GM19238 (cell line): Measurements from ENCODE around the gene ASF1B.
"Not testable (repeated sequence)": the region's sequence is repeated elsewhere in the genome, so short reads cannot be mapped to it uniquely, and the experiment has no call there.

Source experiments
- DNase-seq: peaks from one replicate; pipeline ENCODE4 v3.0.0; 2011; ENCODE audit warnings: low spot score; ENCODE audit not compliant: insufficient read length

The ASF1B gene

GRCh38 chr19:14136509-14137281 is at the start of gene ASF1B:
ASF1B (minus strand) TSS chr19:14136589; CDS start chr19:14136456, 133 bp downstream.
- peak; percentile 97 for DNase-seq

- not testable (repeated sequence) for DNase-seq
These were observed 49.3 kb upstream of the ASF1B start for GRCh38 chr19:14185691-14186090.

GRCh38 chr19:14185158-14185557 is 48.8 kb upstream of the ASF1B start:
- no peak for DNase-seq

DNA sequence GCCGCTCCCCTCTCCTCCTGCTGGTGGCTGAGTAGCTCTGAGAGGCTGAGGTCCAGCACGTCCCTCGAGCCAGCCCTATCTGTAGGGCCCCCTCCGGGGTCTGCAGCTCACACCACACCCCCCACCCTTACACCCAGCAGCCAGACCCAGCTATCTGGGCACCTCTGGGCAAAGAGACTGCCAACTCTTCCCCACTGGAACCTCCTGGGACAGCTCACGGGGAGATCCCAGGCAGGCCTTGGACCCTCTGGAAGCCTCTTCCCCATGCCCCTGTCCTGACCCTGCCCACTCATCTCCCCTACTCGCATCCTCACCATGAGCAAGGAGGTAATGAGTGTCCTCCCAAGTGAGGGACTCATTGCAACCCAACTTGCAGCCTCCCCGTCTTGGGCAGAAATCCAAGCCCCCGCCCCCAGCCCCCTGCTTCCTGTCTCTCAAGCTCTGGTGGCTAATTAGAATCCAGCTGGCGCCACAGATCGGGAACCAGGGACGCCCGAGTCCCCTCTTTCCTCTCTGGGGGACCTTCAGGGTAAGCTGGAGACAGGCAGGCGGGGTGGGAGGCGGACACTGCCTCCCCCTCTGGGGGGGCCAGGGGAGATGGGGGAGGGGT is 47.5 kb upstream of the ASF1B start:
- no peak for DNase-seq

DNA sequence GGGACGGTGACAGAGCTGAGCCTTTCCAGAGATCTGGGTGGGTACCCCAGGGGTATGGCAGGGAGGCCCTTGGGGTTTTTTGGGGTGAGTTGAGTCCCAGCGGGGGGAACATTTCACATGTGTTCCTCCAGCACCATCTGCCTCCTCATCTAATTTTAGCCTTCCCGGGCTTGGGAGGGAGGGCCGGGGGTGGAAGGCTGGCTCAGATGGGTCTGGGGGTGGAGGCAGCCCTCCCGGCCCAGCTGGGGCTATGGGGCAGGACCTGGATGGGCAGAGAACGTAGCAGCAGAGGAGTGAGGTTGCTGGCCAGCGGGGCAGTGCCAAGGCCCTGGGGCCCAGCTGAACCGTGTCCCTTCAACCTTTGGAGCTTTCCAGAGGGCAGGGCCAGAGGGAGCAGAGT is 46.1 kb upstream of the ASF1B start:
- no peak for DNase-seq

- no peak for DNase-seq
These were observed 45.5 kb upstream of the ASF1B start for GRCh38 chr19:14181906-14182305.

DNA sequence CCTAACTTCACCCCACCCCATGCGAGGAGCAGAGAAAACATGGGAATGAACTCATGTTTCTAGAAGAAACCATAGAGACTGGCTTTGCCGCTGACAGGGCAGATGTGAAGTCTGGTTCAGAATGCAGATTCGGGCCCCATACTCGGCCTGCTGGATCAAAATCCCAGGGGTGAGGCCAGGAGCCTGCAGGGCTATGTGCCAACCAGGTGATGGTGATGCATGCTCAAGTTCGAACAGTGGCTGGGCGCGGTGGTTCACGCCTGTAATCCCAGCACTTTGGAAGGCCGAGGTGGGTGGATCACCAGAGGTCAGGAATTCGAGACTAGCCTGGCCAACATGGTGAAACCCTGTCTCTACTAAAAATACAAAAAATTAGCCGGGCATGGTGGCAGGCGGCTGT is 44.8 kb upstream of the ASF1B start:
- not testable (repeated sequence) for DNase-seq

DNA sequence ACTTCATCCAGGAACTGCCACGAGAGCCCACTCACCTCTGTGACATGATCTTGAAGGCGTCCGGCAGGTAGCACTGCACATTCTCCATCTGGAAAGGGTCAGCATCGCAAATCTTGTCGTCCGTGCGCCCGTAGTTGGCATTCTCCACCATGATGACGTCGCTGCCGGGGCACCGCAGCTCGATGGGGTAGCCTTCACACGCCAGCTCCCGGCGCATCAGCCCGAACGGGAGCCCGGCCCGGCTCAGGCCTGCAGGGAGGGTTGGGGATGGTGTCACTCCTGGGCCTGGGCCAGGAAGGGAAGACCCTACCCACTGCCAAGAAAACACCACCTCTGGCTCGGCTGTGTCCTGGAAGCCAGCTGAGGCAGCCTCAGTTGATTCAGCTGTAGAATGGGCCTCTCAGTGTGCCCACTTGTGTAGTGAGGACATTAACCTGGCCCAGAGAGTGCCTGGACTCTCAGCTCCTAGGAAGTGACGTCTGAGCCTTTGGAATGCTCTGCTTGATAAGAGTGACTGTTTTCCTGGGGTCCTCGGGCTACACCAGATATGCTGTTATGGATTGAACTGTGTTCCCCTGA is 41.2 kb upstream of the ASF1B start:
- no peak for DNase-seq

DNA sequence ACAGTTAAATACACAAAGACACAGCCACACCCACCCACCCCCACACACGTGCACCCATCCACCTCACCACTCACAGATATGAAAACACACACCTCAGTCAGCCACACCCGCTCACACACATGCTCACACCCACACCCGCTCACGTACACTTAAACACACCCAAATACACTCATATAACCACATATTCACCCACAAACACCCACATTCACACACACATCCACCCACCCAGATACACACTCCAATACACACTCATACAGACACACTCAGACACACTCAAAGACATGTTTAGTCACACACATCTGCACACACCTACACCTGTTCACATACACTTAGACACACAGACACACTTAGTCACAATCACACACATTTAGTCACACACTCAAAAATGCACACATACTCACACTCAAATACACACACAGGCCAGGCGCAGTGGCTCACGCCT is 39.0 kb upstream of the ASF1B start:
- no peak for DNase-seq

DNA sequence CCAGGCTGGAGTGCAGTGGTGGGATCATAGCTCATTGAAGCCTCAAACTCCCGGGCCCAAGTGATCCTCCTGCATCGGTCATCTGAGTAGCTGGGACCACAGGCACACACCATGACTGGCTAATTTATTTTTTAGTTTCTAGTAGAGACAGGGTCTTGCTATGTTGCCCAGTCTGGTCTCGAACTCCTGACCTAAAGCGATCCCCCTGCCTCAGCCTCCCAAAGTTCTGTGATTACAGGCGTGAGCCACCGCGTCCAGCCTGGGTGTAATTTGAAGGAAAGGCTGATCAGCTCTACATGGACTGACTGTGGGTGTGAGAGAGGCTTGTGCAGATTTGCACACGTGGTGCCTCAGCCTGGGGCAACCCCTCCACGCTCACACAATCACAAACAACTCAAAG is 38.5 kb upstream of the ASF1B start:
- DNase-seq = no peak

GRCh38 chr19:14168993-14169392 is 32.6 kb upstream of the ASF1B start:
- no peak for DNase-seq

DNA sequence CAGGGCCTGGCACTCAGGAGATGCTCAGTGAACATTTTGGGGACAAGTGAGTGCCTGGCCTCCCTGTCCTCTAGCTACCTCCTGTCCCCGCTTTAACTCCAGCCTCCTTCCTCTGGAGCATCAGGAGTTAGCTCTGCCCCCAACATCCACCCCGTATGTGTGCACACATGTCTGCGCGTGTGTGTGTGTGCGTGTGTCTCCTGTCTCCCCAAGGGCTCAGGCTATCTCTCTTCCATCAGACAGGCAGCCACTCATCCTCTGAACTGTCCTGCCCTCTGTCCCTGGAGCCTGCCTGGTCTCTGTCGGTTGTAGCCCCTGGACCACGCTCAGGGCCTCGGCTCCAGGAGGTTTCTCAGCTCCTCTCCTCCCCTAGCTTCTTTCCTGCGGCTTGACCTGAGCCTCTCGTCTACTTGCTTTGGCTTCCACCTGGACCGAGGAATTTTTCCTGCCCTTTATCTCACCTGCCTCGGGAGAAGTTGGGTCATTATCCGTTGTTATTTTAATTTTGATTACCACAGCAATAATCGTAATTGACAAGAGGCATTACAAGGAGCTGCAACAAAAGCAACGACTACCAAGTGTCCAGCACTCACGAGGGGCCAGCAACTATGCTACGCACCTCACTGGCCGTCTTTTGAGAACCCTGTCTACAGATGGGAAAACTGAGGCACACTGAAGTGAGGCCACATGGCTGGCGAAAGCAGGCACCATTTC is 32.0 kb upstream of the ASF1B start:
- DNase-seq = no peak

GRCh38 chr19:14167576-14168138 is 31.3 kb upstream of the ASF1B start:
- no peak for DNase-seq

GRCh38 chr19:14166999-14167575 is 30.7 kb upstream of the ASF1B start:
- no peak for DNase-seq

- no peak for DNase-seq
These were observed 29.8 kb upstream of the ASF1B start for GRCh38 chr19:14165990-14166830.

DNA sequence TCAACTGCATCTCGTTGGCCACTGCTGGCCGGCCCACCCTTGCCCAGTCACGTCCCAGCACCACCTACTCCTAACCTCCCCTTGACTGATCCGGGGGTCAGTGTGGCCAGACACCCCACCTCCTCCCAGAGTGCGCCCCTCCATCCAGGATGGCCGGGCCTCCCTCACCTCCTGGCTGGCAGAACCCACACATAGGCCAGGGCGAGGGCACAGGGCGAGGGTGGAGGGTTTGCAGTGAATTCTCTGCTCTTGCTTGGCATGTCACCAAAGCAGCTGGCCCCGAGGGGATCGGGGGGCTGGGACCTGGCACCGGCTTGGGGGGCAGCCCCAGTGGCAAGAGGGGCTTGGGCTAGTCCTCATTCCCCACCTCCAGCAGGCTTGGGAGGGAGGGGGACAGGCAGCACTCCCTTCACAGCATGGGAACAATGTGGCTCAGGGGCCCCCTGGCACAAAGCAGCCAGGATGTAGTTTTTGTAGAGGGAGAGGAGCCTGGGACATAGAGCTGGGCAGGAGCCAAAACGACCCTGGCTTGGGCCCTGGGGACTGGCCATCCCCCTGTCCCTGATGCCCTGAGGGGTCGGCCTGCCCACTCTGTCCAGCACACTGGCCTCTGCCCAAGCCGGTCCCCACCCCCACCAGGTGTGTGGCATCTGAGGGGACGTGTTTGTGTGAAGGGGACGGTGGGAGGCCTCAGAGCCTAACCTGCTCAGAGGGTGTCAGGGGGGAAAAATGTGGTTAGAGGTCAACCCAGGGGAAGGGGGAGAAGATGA is 28.5 kb upstream of the ASF1B start:
- no peak for DNase-seq

- DNase-seq = no peak
These were observed 27.7 kb upstream of the ASF1B start for GRCh38 chr19:14164082-14164481.

DNA sequence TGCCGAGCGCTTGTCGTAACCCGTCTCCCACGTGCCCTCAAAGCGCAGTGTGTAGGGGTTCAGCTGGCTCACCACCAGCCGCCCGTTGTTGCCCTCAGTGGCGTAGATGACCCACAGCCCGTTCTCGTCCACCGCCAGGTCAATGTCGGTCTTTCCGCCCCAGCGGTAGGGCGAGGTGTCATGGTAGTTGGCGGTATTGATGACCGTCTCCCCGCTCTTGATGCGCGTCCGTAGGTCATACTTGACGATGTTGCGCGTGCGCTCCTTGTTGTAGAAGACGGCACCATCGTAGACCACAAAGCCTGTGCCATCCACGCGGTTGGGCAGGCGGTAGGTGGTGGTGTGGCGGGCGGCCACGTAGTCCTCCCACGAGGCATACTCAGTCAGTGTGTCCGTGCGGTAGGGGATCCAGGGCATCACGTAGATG is 26.5 kb upstream of the ASF1B start:
- no peak for DNase-seq

GRCh38 chr19:14161305-14161704 is 24.9 kb upstream of the ASF1B start:
- DNase-seq = no peak
